Measurements from ENCODE around the gene SOSTDC1. TPM values are rescaled to one million over a fixed set of nuclear protein-coding genes. Genes with fewer than 3 reads are reported as not detected.
"Not testable (repeated sequence)": the region's sequence is repeated elsewhere in the genome, so short reads cannot be mapped to it uniquely, and the experiment has no call there.

The SOSTDC1 gene
- total and polyA plus RNA-seq, 11 donors: 0.07 to 0.56 (median 0.17) TPM; not detected in 3

GRCh38 chr7:16462431-16462889 is 3.1 kb downstream of the SOSTDC1 start:
- Histone ChIP-seq H3K4me1 (peaks cover 0 to 10% (median 0%) of the 10 kb centered on the region in 12 donors), H3K4me3 (no peak overlapping the region), H3K27ac (no peak overlapping the region), H3K27me3 (peaks cover 0 to 4% (median 0%) of the 10 kb centered on the region in 9 donors), H3K9me3 (no peaks in the 10 kb centered on the region), H3K36me3 (no peaks in the 10 kb centered on the region)
- TF ChIP-seq CTCF (IDR thresholded peaks at IDR 0.05) (no peak), POLR2A (IDR thresholded peaks at IDR 0.05) (no peak)
- intact Hi-C loops (cut with DNase I): no loop called here
- 85 to 93% (median 91%) methylated on average over 7 of the region's 7 CpGs for WGBS, 4 donors
- ATAC-seq (no peak), DNase-seq (no peak)

- no peaks in the 10 kb centered on the region for H3K36me3 ChIP-seq
- peaks cover 0 to 10% (median 0%) of the 10 kb centered on the region in 12 donors for H3K4me1 ChIP-seq
- ATAC-seq: no peak
- H3K9me3 ChIP-seq: peaks cover 0 to 6% (median 0%) of the 10 kb centered on the region in 12 donors
- WGBS, 4 donors: 81 to 89% (median 83%) methylated on average over 2 of the region's 2 CpGs
- peaks cover 0 to 4% (median 0%) of the 10 kb centered on the region in 9 donors for H3K27me3 ChIP-seq
- no peak for DNase-seq
- H3K4me3 ChIP-seq: no peak overlapping the region
- H3K27ac ChIP-seq: no peak overlapping the region
- TF ChIP-seq CTCF (IDR thresholded peaks at IDR 0.05) (no peak), POLR2A (IDR thresholded peaks at IDR 0.05) (no peak)
- intact Hi-C loops (cut with DNase I): no loop called here
Measured at GRCh38 chr7:16460789-16461493, 4.6 kb downstream of the SOSTDC1 start.

GRCh38 chr7:16456303-16456702 is 9.2 kb downstream of the SOSTDC1 start:
- H3K36me3 ChIP-seq; DNase-seq; H3K27ac ChIP-seq; H3K4me1 ChIP-seq; H3K27me3 ChIP-seq; intact Hi-C loops (cut with DNase I); ATAC-seq; H3K9me3 ChIP-seq; H3K4me3 ChIP-seq: not testable (repeated sequence)
- WGBS, 4 donors: 38 to 45% (median 43%) methylated on average over 1 of the region's 1 CpG

- ATAC-seq (no peak), DNase-seq (no peak)
- H3K9me3 ChIP-seq: peaks cover 0 to 6% (median 0%) of the 10 kb centered on the region in 12 donors
- H3K4me1 ChIP-seq: peaks cover 0 to 5% (median 0%) of the 10 kb centered on the region in 12 donors
- H3K27me3 ChIP-seq: no peaks in the 10 kb centered on the region
- no peak overlapping the region for H3K4me3 ChIP-seq
- no peak overlapping the region for H3K27ac ChIP-seq
- H3K36me3 ChIP-seq: no peaks in the 10 kb centered on the region
- intact Hi-C loops (cut with DNase I): no loop called here
- no peak for TF ChIP-seq CTCF (IDR thresholded peaks at IDR 0.05)
- no peak for TF ChIP-seq POLR2A (IDR thresholded peaks at IDR 0.05)
- 63 to 70% (median 67%) methylated on average over 1 of the region's 1 CpG for WGBS, 4 donors
Measured at GRCh38 chr7:16455591-16455990, 9.9 kb downstream of the SOSTDC1 start.

All from heart left ventricle (tissue), 16 donors.